H1 (cell line): ENCODE measurements around the gene MTARC2. TPM values are rescaled to one million over a fixed set of nuclear protein-coding genes. Genes with fewer than 3 reads are reported as not detected.

Experiments
- CTCF ChIA-PET: fragments of 300-600 bp; sonication (Branson Sonifier 250); formaldehyde crosslinking; loops from one replicate; lab custom pipeline; 2021; ENCODE audit not compliant: partially characterized antibody; lab: Charles Lee
- POLR2A ChIA-PET: fragments of 300-600 bp; sonication (Branson Sonifier 250); formaldehyde crosslinking; loops from one replicate; lab custom pipeline; 2021; ENCODE audit warnings: inconsistent platforms; ENCODE audit not compliant: partially characterized antibody; lab: Charles Lee
- DNase-seq, 2 experiments: peaks; one replicate each; pipeline versions ENCODE4 v3.0.0 to v3.0.0-alpha.2; 2010 to 2022; ENCODE audit warnings: low spot score in 2 of 2, low read depth in 1 of 2, mixed read lengths in 1 of 2
- FAIRE-seq: peaks from 2 replicates; lab custom pipeline; 2011; peaks lifted over from hg19 to GRCh38; lab: Jason Lieb, UNC
- H2AFZ ChIP-seq: 2 replicates; pipeline ENCODE4 v1.8.1; 2012; ENCODE audit warnings: low read length, inconsistent platforms
- H2AK5ac ChIP-seq: 2 replicates; pipeline ENCODE4 v1.6.1; 2013; ENCODE audit warnings: low read depth, low read length
- H2BK120ac ChIP-seq: replicated peaks from 2 replicates; pipeline ENCODE3; 2013; ENCODE audit warnings: low read depth, low read length, inconsistent platforms
- H2BK12ac ChIP-seq: 2 replicates; pipeline ENCODE4 v1.6.1; 2013; ENCODE audit warnings: low read depth, low read length
- H2BK15ac ChIP-seq: 2 replicates; pipeline ENCODE4 v1.6.1; 2013; ENCODE audit warnings: low read length
- H2BK20ac ChIP-seq: 2 replicates; pipeline ENCODE4 v1.6.1; 2013; ENCODE audit warnings: low read length
- H2BK5ac ChIP-seq: 2 replicates; pipeline ENCODE4 v1.6.1; 2013; ENCODE audit warnings: low read depth, low read length
- H3K14ac ChIP-seq: 2 replicates; pipeline ENCODE4 v1.6.1; 2013; ENCODE audit warnings: inconsistent platforms; ENCODE audit not compliant: insufficient read length
- H3K18ac ChIP-seq: 2 replicates; pipeline ENCODE4 v1.6.1; 2013; ENCODE audit warnings: low read length; ENCODE audit errors: extremely low read depth
- H3K23ac ChIP-seq: 2 replicates; pipeline ENCODE4 v1.6.1; 2013; ENCODE audit warnings: inconsistent platforms; ENCODE audit not compliant: insufficient read length
- H3K23me2 ChIP-seq: 2 replicates; pipeline ENCODE4 v1.6.1; 2013; ENCODE audit warnings: low read depth, low read length
- H3K27ac ChIP-seq: 2 replicates; pipeline ENCODE4 v1.6.1; 2011; ENCODE audit warnings: low read depth, low read length, inconsistent platforms
- H3K27me3 ChIP-seq, 4 experiments: replicated peaks in 1 of 4; 1 replicate in 1 of 4; 2 replicates in 3 of 4; pipeline versions ENCODE4 v1.6.1 to v1.8.1; 2011 to 2013; ENCODE audit warnings: low read length in 3 of 4, mild to moderate bottlenecking in 3 of 4, inconsistent platforms in 2 of 4, mixed read lengths in 2 of 4, moderate library complexity in 1 of 4; ENCODE audit not compliant: control insufficient read depth in 3 of 4, insufficient read depth in 3 of 4; ENCODE audit errors: extremely low read depth in 1 of 4
- H3K36me3 ChIP-seq, 4 experiments: 2 replicates each; pipeline versions ENCODE4 v1.6.1 to v1.8.1; 2011 to 2013; ENCODE audit warnings: mild to moderate bottlenecking in 4 of 4, low read length in 3 of 4, moderate library complexity in 2 of 4, control low read depth in 1 of 4, inconsistent platforms in 1 of 4; ENCODE audit not compliant: insufficient read depth in 4 of 4, control insufficient read depth in 2 of 4
- H3K4ac ChIP-seq: replicated peaks from 2 replicates; pipeline ENCODE3; 2013; ENCODE audit warnings: low read length, low read depth, mixed read lengths, inconsistent platforms; ENCODE audit not compliant: insufficient read length
- H3K4me1 ChIP-seq, 4 experiments: replicated peaks in 1 of 4; 1 replicate in 1 of 4; 2 replicates in 3 of 4; pipeline versions ENCODE4 v1.6.1 to v1.8.1; 2011 to 2013; ENCODE audit warnings: low read length in 3 of 4, inconsistent platforms in 2 of 4, mixed read lengths in 1 of 4; ENCODE audit not compliant: insufficient read depth in 4 of 4, control insufficient read depth in 3 of 4
- H3K4me2 ChIP-seq, 2 experiments: 2 replicates each; pipeline versions ENCODE4 v1.6.1 to v1.8.1; 2011 to 2013; ENCODE audit warnings: low read depth in 2 of 2, low read length in 2 of 2, control low read depth in 1 of 2, inconsistent platforms in 1 of 2, mild to moderate bottlenecking in 1 of 2; ENCODE audit not compliant: insufficient read depth in 1 of 2
- H3K4me3 ChIP-seq, 4 experiments: fragments of 200-600, 300-600 bp in 1 of 4; sonication (generic), shearing (Covaris generic), sonication (Bioruptor Twin) in 1 of 4; 2 replicates each; pipeline versions ENCODE4 v1.5.1 to v1.8.1; 2011 to 2016; ENCODE audit warnings: low read length in 4 of 4, low read depth in 3 of 4, control low read depth in 2 of 4, inconsistent platforms in 2 of 4, mild to moderate bottlenecking in 2 of 4, mixed read lengths in 1 of 4, moderate library complexity in 1 of 4; ENCODE audit not compliant: insufficient read depth in 2 of 4; ENCODE audit errors: extremely low read depth in 1 of 4
- H3K56ac ChIP-seq: replicated peaks from 2 replicates; pipeline ENCODE3; 2013; ENCODE audit warnings: low read depth, mild to moderate bottlenecking, mixed read lengths, low read length, inconsistent platforms; ENCODE audit not compliant: insufficient read length
- H3K79me1 ChIP-seq: 2 replicates; pipeline ENCODE4 v1.6.1; 2013; ENCODE audit warnings: low read depth, low read length, control low read depth
- H3K79me2 ChIP-seq, 2 experiments: 2 replicates each; pipeline versions ENCODE4 v1.6.1 to v1.8.1; 2012 to 2013; ENCODE audit warnings: low read length in 2 of 2, mild to moderate bottlenecking in 2 of 2, inconsistent platforms in 1 of 2; ENCODE audit not compliant: insufficient read depth in 2 of 2, control insufficient read depth in 1 of 2
- H3K9ac ChIP-seq, 4 experiments: replicated peaks in 1 of 4; 1 replicate in 1 of 4; 2 replicates in 3 of 4; pipeline versions ENCODE4 v1.6.1 to v1.8.1; 2011 to 2013; ENCODE audit warnings: low read depth in 3 of 4, low read length in 3 of 4, control low read depth in 2 of 4, mild to moderate bottlenecking in 2 of 4, moderate library complexity in 2 of 4, inconsistent platforms in 1 of 4; ENCODE audit errors: extremely low read depth in 1 of 4
- H3K9me3 ChIP-seq, 2 experiments: 2 replicates each; pipeline versions ENCODE4 v1.6.1 to v1.8.1; 2012 to 2013; ENCODE audit warnings: mild to moderate bottlenecking in 2 of 2, moderate library complexity in 2 of 2, control low read depth in 1 of 2, inconsistent platforms in 1 of 2, low read depth in 1 of 2, low read length in 1 of 2, mixed read lengths in 1 of 2; ENCODE audit not compliant: insufficient read depth in 2 of 2
- H4K20me1 ChIP-seq, 2 experiments: replicated peaks in 1 of 2; 2 replicates each; pipeline versions ENCODE3 to v1.8.1; 2011 to 2013; ENCODE audit warnings: inconsistent platforms in 2 of 2, low read length in 2 of 2, mild to moderate bottlenecking in 1 of 2; ENCODE audit not compliant: insufficient read depth in 2 of 2, control insufficient read depth in 1 of 2
- H4K5ac ChIP-seq: 2 replicates; pipeline ENCODE4 v1.6.1; 2013; ENCODE audit warnings: low read length, low read depth, mixed read lengths, inconsistent platforms; ENCODE audit not compliant: insufficient read length
- H4K8ac ChIP-seq: 2 replicates; pipeline ENCODE4 v1.8.0; 2013; ENCODE audit warnings: mild to moderate bottlenecking, moderate library complexity, low read length, inconsistent platforms; ENCODE audit not compliant: insufficient read depth; ENCODE audit errors: extremely low read depth
- H4K91ac ChIP-seq: replicated peaks from 2 replicates; pipeline ENCODE3; 2013; ENCODE audit warnings: low read length, mixed read lengths, inconsistent platforms; ENCODE audit not compliant: insufficient read length
- EP300 ChIP-seq, 2 experiments: IDR thresholded peaks; 1 replicate in 1 of 2; 2 replicates in 1 of 2; pipeline ENCODE4 v1.6.1; 2011 to 2012; ENCODE audit warnings: low read depth in 2 of 2, low read length in 2 of 2, mild to moderate bottlenecking in 2 of 2, borderline replicate concordance in 1 of 2, inconsistent platforms in 1 of 2, moderate library complexity in 1 of 2
- SP4 ChIP-seq: IDR thresholded peaks from 2 replicates; pipeline ENCODE4 v1.6.1; 2012; ENCODE audit warnings: low read length, inconsistent platforms
- WGBS, 2 experiments: shearing (Covaris generic) in 1 of 2; methylation state at CpG; one replicate each; pipeline versions ENCODE4 v1.1.6 to v1.1.7; 2013 to 2015; ENCODE audit warnings: low lambda C conversion rate in 2 of 2, mixed read lengths in 2 of 2, inconsistent platforms in 1 of 2, low coverage in 1 of 2, missing lambda C conversion rate in 1 of 2; ENCODE audit not compliant: insufficient replicate concordance in 2 of 2, insufficient coverage in 1 of 2, insufficient read length in 1 of 2; ENCODE audit errors: extremely low coverage in 1 of 2, missing lambda C conversion rate in 1 of 2; 5-methylcytosine and 5-hydroxymethylcytosine counted together
- polyA plus RNA-seq, 7 experiments: library from polyadenylated mRNA; depleted of rRNA in 3 of 7; stranded (reverse) in 5 of 7; unstranded in 2 of 7; fragments of >200 nt in 5 of 7; fragments of 200-250 nt in 2 of 7; gene quantifications; 1 replicate in 5 of 7; 2 replicates in 1 of 7; 4 replicates in 1 of 7; pipeline versions ENCODE4 v1.2.1 to v1.2.3, GENCODE V29; 2011 to 2013; ENCODE audit warnings: missing spikeins in 2 of 7, mixed read lengths in 2 of 7
- total RNA-seq: library from RNA; stranded (reverse); fragmentation: NEBNext Ultra II Directional; extraction: Animal tissue kit (Norgen Biotek cat#: 25700); gene quantifications from 2 replicates; pipeline ENCODE4 v1.2.1, GENCODE V29; 2021
- TF ChIP-seq, protein P1 (sequence below): IDR thresholded peaks from 2 replicates; pipeline ENCODE4 v1.6.1; 2012; ENCODE audit warnings: inconsistent platforms

Gene MTARC2
- total and polyA plus RNA-seq, 2 of the 8 experiments (the other 6 are each of a cell fraction or from before 2014, with no cell fraction given) = 7.2 to 7.9 TPM

DNA sequence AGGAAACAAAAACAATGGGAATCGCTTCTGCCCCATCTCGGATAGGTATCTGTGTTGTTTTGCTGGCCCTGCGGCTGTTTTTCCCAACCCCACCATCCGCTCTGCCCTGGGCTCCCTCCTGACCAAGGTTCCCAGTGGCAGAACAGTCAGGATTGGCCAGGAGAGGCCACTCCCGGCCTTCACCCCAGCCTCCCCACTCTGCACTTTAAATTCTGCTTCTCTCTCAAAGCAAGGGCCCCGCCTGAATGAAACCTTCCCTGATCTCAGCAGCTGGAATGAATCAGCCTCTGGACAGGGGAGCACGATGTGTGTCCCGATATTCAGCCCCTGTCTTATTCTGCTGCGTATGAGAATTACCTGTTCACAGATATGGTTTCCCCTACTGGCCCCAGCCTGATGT is 41.6 kb upstream of the MTARC2 start:
- Histone ChIP-seq H3K18ac (no peak overlapping the region; the same call in 1 of the 2 replicates), H3K27me3 (no peaks in the 10 kb centered on the region), H3K79me1 (no peaks in the 10 kb centered on the region), H2BK15ac (no peak overlapping the region), H2AK5ac (no peak overlapping the region), H3K9me3 (no peaks in the 10 kb centered on the region), H2AFZ (no peak overlapping the region), H3K23me2 (no peaks in the 10 kb centered on the region), H4K8ac (no peak overlapping the region; the same call in 1 of the 2 replicates), H3K56ac (no peak overlapping the region), H2BK12ac (no peak overlapping the region), H3K79me2 (no peaks in the 10 kb centered on the region), H2BK120ac (no peak overlapping the region), H3K14ac (no peak overlapping the region), H4K20me1 (no peaks in the 10 kb centered on the region), H3K4me2 (no peak overlapping the region), H3K36me3 (no peaks in the 10 kb centered on the region), H3K27ac (no peak overlapping the region), H3K23ac (no peak overlapping the region), H3K4me1 (peaks cover 0 to 11% (median 3%) of the 10 kb centered on the region in 4 experiments; a peak in 4 of 7 replicates), H4K5ac (no peak overlapping the region), H2BK20ac (no peak overlapping the region), H3K4me3 (no peak overlapping the region), H4K91ac (no peak overlapping the region), H2BK5ac (no peak overlapping the region), H3K9ac (no peak overlapping the region), H3K4ac (no peak overlapping the region)
- POLR2A ChIA-PET = interaction anchor here (1.7 kb wide), 1 partner anchor 15 kb away, joined by 3 read pairs; no protein-coding TSS in a partner anchor
- FAIRE-seq = no peak
- TF ChIP-seq, protein P1, sequence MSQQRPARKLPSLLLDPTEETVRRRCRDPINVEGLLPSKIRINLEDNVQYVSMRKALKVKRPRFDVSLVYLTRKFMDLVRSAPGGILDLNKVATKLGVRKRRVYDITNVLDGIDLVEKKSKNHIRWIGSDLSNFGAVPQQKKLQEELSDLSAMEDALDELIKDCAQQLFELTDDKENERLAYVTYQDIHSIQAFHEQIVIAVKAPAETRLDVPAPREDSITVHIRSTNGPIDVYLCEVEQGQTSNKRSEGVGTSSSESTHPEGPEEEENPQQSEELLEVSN = no peak
- TF ChIP-seq SP4 = no peak
- no peak for TF ChIP-seq EP300 (IDR thresholded peaks at IDR 0.05; ENCODE audit: borderline replicate concordance in 1 of 2, low read depth in 2 of 2, low read length in 2 of 2)
- CTCF ChIA-PET = interaction anchor here (0.9 to 1.9 kb wide), 4 partner anchors 14 to 104 kb away, joined by 3 to 7 read pairs (median 4); no protein-coding TSS in a partner anchor
- no peak for DNase-seq
- WGBS, 2 experiments = 75% methylated on average over 9 of the region's 9 CpGs; no CpG with 5 or more reads in 1 of the 2 experiments
